Neuron (in vitro differentiated cells): ENCODE measurements around the gene C5orf58.

ENCODE experiments used
- H2AFZ ChIP-seq: one replicate; pipeline ENCODE4 v1.6.1; 2013; ENCODE audit warnings: low read depth, mild to moderate bottlenecking, inconsistent platforms, low read length, moderate library complexity
- H3K27me3 ChIP-seq: one replicate; pipeline ENCODE4 v1.6.1; 2013; ENCODE audit warnings: low read length; ENCODE audit not compliant: insufficient read depth
- H3K36me3 ChIP-seq: one replicate; pipeline ENCODE4 v1.6.1; 2013; ENCODE audit warnings: low read length; ENCODE audit not compliant: insufficient read depth
- H3K4me1 ChIP-seq: one replicate; pipeline ENCODE4 v1.6.1; 2013; ENCODE audit warnings: low read length; ENCODE audit not compliant: insufficient read depth
- H3K4me3 ChIP-seq: 2 replicates; pipeline ENCODE4 v1.5.1; 2013; ENCODE audit warnings: mild to moderate bottlenecking, low read length, moderate library complexity
- H3K9me3 ChIP-seq: one replicate; pipeline ENCODE4 v1.6.1; 2013; ENCODE audit warnings: low read length

The C5orf58 gene

DNA sequence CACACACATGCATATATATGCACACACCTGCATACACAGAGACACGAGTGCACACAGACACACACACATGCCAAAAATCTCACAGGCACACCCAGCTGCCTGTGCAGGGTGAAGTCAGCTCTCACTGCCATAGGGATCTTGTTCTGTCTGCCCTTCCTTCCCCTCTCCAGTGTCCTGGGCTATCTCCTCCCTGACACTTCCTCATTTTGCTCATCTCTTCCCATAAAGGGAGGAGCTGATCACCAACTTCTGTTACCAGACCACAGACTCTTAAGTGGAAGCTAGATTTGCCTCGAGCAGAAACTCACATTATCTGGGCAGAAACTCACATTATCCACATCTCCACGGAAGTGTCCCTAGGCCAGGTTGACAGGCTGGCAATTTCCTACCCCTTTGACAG lies 36.1 kb downstream of the C5orf58 start:
- H3K27me3 ChIP-seq = no peaks in the 10 kb centered on the region
- H3K4me1 ChIP-seq = no peaks in the 10 kb centered on the region
- no peak overlapping the region for H2AFZ ChIP-seq
- H3K9me3 ChIP-seq = no peaks in the 10 kb centered on the region
- no peaks in the 10 kb centered on the region for H3K36me3 ChIP-seq
- H3K4me3 ChIP-seq = no peak overlapping the region

DNA sequence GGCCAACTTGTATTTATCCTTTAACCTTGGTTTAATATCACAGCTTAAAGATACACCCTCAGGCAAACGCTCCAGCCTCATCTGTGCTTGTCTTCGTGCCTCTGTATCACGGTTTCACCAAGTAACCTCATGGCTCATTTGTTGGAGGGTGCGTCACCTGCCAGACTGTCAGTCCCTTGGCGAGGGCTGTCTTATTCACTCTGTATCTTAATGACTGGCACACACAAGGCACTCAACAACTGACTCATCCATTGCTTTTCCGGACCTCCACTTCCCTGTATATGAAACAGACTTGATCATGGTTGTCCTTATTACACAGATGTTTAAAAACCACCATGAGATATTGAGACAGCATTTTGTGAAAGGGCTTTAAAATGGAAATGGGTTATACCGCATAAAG lies 36.8 kb downstream of the C5orf58 start:
- Histone ChIP-seq H3K27me3 (no peaks in the 10 kb centered on the region), H3K4me1 (no peaks in the 10 kb centered on the region), H3K36me3 (no peaks in the 10 kb centered on the region), H2AFZ (no peak overlapping the region), H3K4me3 (no peak overlapping the region), H3K9me3 (no peaks in the 10 kb centered on the region)

- no peaks in the 10 kb centered on the region for H3K27me3 ChIP-seq
- H2AFZ ChIP-seq = no peak overlapping the region
- no peaks in the 10 kb centered on the region for H3K4me1 ChIP-seq
- H3K36me3 ChIP-seq = no peaks in the 10 kb centered on the region
- H3K9me3 ChIP-seq = no peaks in the 10 kb centered on the region
- H3K4me3 ChIP-seq = no peak overlapping the region
These were observed 37.7 kb downstream of the C5orf58 start for GRCh38 chr5:170270293-170271069.

DNA sequence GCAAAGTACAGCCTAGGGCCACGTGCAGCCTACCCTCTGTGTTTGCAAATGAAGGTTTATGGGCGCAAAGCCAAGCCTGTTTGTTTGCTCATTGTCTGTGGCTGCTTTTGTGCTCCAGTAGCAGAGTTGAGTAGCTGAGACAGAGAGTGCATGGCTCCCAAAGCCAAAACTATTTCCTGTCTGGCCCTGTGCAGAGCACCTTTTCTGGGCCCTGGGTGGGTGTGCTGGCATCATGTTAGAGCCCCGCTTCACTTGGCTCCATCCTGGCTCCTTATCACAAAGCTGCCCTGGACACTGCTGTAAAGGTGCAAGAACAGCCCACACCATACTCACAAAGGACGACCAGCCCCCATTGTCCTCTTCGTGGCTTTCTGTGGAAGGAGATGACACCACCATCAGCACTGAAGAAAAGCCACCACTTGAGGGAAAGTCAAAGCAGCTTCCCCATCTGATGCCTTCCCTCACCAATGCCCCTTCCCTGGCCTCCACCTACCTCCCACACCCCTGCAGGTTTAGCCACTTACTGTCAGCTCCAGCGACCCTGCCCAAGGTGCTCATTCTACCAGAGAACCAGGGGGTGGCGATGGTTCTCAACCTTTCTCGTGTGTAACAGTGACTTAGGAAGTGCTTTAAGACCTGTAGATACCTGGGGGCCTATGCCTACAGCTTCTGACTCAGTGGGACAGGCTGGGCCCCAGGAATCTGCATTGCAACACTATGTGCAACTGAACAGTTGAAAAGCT lies 41.4 kb downstream of the C5orf58 start:
- no peak overlapping the region for H2AFZ ChIP-seq
- no peak overlapping the region for H3K4me3 ChIP-seq
- no peaks in the 10 kb centered on the region for H3K27me3 ChIP-seq
- no peaks in the 10 kb centered on the region for H3K9me3 ChIP-seq
- no peaks in the 10 kb centered on the region for H3K4me1 ChIP-seq
- no peaks in the 10 kb centered on the region for H3K36me3 ChIP-seq

- no peak overlapping the region for H2AFZ ChIP-seq
- no peaks in the 10 kb centered on the region for H3K27me3 ChIP-seq
- H3K36me3 ChIP-seq = no peaks in the 10 kb centered on the region
- H3K9me3 ChIP-seq = no peaks in the 10 kb centered on the region
- H3K4me1 ChIP-seq = no peaks in the 10 kb centered on the region
- H3K4me3 ChIP-seq = no peak overlapping the region
These were observed 42.7 kb downstream of the C5orf58 start for GRCh38 chr5:170275376-170275994.

DNA sequence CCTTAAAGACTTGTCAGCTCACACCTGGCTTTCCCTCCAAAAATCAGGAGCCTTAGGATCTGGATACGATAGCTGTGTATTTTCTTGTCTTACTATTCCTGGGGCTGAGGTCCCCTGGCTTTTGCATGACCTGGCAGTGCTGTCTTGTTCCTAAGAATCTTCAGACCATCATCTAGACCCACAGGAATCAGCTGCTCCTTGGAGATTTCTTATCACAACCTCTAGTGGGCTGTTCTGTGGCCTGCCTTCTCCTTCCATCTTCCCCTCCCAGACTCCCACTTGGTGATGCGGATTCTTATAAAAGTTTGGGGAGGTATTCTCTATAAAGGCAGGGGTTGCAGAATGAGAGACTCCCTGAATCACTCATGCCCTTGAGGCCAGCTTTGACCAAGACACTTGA lies 43.4 kb downstream of the C5orf58 start:
- H2AFZ ChIP-seq = no peak overlapping the region
- H3K27me3 ChIP-seq = no peaks in the 10 kb centered on the region
- no peaks in the 10 kb centered on the region for H3K36me3 ChIP-seq
- H3K4me1 ChIP-seq = no peaks in the 10 kb centered on the region
- no peaks in the 10 kb centered on the region for H3K9me3 ChIP-seq
- no peak overlapping the region for H3K4me3 ChIP-seq

DNA sequence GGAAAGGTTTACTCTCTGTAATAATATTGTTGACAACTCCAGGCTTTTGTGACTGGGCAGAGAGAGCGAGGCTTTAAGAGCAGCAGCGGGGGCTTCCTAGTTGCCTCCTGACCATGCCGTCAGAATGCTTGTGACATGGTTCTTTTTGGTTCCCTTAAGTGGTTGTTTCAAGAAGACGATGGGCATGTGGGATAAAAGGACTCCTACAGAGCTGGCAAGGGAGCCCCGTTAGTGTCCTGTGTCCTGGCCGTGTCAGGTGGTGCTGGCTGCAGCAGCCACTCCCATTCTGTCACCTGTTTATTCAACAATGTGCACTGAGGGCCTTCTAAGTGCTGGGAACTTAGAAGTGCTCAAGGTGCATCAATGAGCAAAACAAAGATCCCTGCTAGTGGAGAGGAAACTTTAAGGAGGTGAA lies 45.1 kb downstream of the C5orf58 start:
- no peaks in the 10 kb centered on the region for H3K9me3 ChIP-seq
- no peaks in the 10 kb centered on the region for H3K4me1 ChIP-seq
- no peak overlapping the region for H2AFZ ChIP-seq
- H3K27me3 ChIP-seq = no peaks in the 10 kb centered on the region
- H3K36me3 ChIP-seq = no peaks in the 10 kb centered on the region
- H3K4me3 ChIP-seq = no peak overlapping the region

DNA sequence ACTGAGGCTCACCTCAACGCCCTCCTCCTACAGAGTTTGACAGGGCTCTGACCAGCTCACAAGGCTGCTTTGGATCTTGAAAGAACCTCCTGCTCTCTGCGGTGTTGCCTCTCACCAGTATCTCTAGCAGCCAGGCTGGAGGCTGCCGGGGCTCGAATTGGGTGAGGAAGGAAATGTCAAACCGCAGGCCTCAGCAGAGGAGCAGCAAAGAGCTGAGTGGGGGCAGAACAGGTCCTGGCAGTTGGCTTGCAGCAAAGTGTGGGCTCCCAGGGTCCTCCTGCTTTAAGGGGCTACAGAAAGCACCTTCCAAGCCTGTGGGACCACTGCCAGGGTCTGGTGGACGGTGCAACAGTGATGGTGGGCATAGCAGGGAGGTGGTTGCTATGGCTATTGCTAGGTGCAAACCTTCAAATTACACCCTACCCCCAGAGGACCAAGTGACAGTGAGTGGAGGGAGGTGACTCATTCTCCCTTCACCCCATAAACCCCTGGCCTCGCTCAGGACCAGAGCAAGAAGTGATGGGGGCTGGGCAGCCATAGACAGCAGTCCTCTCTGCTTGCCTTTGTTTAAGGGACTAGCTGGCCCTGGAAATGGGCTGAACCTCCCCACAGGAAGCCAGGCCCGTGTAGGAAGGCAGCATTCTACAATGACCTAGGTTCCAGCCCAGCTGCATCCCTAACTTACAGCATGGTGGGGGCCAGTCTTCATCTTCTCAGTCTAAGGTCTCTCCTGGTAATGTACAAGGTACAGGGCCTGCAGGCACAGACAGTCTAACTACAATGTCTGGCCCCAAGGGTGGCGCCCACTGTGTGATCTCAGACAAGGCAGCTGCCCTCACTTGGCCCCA lies 46.0 kb downstream of the C5orf58 start:
- no peaks in the 10 kb centered on the region for H3K36me3 ChIP-seq
- H3K27me3 ChIP-seq = no peaks in the 10 kb centered on the region
- H3K4me3 ChIP-seq = no peak overlapping the region
- H3K4me1 ChIP-seq = no peaks in the 10 kb centered on the region
- H3K9me3 ChIP-seq = no peaks in the 10 kb centered on the region
- H2AFZ ChIP-seq = no peak overlapping the region

- no peaks in the 10 kb centered on the region for H3K4me1 ChIP-seq
- H3K36me3 ChIP-seq = no peaks in the 10 kb centered on the region
- no peak overlapping the region for H2AFZ ChIP-seq
- no peaks in the 10 kb centered on the region for H3K9me3 ChIP-seq
- H3K4me3 ChIP-seq = no peak overlapping the region
- no peaks in the 10 kb centered on the region for H3K27me3 ChIP-seq
These were observed 46.7 kb downstream of the C5orf58 start for GRCh38 chr5:170279459-170279817.

GRCh38 chr5:170280011-170280493 lies 47.3 kb downstream of the C5orf58 start:
- H3K4me3 ChIP-seq = no peak overlapping the region
- H3K4me1 ChIP-seq = no peaks in the 10 kb centered on the region
- no peak overlapping the region for H2AFZ ChIP-seq
- H3K9me3 ChIP-seq = no peaks in the 10 kb centered on the region
- no peaks in the 10 kb centered on the region for H3K27me3 ChIP-seq
- no peaks in the 10 kb centered on the region for H3K36me3 ChIP-seq

GRCh38 chr5:170283296-170283695 lies 50.5 kb downstream of the C5orf58 start:
- no peaks in the 10 kb centered on the region for H3K4me1 ChIP-seq
- H2AFZ ChIP-seq = no peak overlapping the region
- H3K36me3 ChIP-seq = no peaks in the 10 kb centered on the region
- H3K27me3 ChIP-seq = no peaks in the 10 kb centered on the region
- no peak overlapping the region for H3K4me3 ChIP-seq
- no peaks in the 10 kb centered on the region for H3K9me3 ChIP-seq

GRCh38 chr5:170284231-170284630 lies 51.4 kb downstream of the C5orf58 start:
- Histone ChIP-seq H3K27me3 (no peaks in the 10 kb centered on the region), H2AFZ (no peak overlapping the region), H3K4me1 (no peaks in the 10 kb centered on the region), H3K36me3 (no peaks in the 10 kb centered on the region), H3K9me3 (no peaks in the 10 kb centered on the region), H3K4me3 (no peak overlapping the region)
